HG03378 (cell line): ENCODE data around the gene PRKD1.
"Not testable (repeated sequence)": the region's sequence is repeated elsewhere in the genome, so short reads cannot be mapped to it uniquely, and the experiment has no call there.

Experiments used
- ATAC-seq: cut with Tn5 transposase; IDR thresholded peaks from one replicate; pipeline ENCODE4 v1.9.1; 2021; ENCODE audit warnings: mild to moderate bottlenecking, moderate library complexity; ENCODE audit not compliant: unreplicated experiment

Gene PRKD1

DNA sequence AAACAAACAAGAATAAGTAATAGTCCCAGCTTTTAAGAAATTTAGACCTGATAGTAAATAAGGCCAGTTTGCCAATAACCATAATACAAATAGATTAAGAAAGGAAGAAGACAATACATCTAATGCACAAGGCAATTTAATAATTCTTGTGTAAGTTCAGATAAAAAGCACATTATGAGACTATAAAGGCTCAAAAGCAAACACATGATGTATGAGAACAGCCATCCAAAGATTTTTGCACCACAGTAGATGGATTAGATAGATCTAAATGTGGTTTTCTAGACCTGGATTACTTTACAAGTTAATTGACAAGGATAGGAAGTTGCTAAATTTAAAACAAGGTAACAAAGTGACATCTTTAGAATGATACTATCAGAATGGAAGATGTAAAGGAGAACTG is 125.4 kb downstream of the PRKD1 start:
- no peak for ATAC-seq

DNA sequence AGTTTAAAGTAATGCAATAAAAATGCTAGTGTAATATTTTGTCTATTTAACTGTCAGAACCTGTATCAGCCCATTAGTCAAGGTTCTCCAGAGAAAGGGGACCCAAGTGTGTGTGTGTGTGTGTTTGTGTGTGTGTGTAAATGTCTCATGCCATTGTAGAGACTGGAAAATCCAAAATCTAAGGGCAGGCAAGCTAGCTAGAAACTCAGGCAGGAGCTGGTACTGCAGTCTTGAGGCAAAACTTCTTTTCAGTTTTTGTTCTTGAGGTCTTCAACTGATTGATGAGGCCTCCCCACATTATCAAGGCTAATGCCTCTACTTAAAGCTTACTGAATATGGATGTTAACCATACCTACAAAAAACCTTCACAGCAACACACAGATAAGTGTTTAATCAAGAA is 126.7 kb downstream of the PRKD1 start:
- ATAC-seq, result no peak

DNA sequence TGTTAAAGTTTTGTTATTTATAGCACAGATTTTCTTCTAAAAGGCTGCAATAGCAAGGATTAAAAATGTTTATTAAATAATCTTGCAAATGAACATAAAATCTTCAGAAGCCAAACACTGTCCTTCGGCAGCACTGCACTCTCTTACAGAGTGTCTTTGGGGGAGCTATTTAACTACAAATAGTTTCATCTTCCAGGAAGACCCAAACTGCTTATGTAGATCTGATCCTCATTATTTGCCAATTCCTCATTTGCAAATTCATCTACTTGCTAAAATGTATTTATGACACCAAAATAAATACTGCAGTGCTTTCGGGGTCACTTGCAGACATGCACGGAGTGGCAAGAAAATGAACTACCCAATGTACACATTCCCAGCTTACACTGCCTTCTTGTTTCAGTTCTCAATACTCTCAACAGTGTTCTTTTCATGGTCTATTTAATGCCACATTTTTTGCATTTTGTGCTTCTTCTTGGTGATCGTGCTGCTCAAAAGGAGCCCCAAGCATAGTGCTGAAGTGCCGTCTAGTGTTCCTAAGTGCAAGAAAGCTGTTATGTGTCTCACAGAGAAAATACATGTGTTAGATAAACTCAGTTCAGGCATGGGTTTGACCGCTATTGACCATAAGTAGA is 128.1 kb downstream of the PRKD1 start:
- peak; percentile 81 for ATAC-seq

DNA sequence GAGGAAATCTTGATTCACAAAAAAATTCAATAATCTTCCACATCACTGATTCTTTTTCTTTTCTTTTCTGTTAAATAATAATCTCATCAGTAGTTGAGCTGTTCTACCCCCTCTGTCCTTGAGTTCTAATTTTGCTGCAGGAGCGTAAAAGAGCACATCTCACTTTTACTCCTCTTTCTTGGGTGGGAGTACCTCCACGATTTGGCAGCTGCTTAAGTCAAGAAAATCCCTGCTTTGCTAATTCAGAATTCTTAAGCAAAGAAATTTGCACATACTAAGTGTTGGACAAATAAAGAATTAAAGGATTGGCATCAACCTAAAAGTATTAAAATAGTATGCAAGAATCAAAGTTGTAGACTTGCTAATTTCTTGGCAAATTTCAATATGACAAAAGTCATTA is 128.8 kb downstream of the PRKD1 start:
- no peak for ATAC-seq

DNA sequence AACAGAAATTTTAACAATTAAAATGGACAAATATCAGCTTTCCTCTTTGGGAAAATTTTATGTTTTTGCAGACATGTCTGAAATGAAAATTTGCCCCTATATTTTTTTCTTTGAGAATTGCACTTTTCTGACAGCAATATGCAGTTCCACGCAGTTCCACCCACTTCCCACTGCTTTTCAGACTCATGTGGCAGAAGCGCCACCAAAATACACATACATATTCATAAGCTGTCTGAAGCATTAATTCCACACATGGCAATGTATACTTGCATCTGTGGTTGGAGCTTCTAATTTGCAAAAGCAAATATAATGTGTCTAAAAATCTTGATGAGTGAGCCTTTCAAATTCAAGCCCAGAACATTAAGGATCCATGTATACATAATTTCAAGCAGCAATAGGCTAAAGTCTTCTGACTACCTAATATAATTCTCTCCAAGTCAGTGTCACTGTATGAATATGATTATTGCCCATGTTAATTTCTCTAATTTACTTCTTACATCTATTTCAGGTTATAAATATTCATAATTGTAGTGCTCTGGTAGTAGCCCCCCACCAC is 129.5 kb downstream of the PRKD1 start:
- ATAC-seq, result no peak

DNA sequence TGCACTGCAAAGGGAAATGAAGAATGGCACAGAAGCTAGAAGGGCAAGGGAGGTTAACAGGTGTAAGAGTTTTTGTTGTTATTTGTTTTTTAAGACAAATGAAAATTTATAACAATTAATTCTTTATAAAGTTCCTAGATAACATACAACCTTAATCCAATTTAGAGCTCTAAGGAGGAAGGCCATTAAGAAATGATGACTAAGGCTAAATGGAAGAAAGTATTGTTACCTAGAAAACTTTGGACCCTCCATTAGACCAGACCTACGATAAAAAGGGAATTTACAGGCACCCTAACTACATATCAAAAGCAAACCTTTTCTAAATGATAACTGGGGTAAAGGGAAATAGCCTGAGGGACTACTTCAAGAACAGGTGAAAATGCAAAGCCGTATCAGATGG is 130.8 kb downstream of the PRKD1 start:
- ATAC-seq, result no peak

DNA sequence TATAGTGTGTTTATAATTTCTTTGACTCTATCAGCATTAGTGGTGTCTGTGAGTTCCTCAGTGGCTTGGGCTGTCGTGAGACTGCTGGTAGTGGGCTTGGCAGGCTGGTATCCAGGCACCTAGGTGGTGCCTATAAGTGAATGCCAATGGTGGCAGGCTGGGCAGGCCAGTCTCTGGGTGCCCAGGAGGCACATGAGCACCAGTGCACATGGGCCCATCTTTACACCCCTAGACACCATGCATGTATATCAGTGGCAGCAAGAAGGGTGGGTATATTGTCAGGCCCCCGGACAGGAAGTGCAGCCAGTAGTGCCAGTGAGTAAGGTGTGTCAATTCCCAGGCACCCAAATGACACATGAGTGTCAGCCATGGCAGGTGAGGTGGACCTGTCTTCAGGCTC is 138.2 kb downstream of the PRKD1 start:
- no peak for ATAC-seq

DNA sequence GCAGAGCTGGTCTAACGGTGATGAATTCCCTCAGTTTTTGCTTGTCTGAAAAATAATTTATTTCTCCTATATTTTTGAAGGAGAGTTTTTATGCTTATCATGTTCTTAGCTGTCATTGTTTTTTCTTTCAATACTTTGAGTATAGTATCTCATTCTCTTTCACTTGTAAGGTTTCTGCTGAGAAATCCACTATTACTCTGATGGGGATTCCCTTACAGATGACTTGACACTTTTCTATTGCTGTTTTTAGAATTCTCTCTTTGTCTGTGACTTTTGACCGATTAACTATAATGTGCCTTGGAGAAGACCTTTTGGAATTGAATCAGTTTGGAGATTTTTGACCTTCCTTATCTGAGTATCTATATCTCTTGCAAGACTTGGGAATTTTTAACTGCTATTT is 139.6 kb downstream of the PRKD1 start:
- ATAC-seq, result no peak

DNA sequence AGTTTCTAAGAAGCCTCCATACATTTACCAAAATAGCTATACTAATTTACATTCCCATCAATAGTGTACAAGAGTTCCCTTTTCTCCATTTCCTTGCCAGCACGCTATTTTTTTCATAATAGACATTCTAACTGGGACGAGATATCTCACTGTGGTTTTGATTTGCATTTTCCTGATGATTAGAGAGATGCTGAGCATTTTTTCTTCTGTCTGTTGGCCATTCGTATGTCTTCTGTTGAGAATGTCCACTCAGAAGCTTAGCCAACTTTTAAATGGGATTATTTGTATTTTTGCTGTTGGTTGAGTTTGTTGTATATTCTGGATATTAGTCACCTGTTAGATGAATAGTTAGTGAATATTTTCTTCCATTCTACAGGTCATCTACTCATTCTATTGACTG is 144.1 kb downstream of the PRKD1 start:
- no peak for ATAC-seq

DNA sequence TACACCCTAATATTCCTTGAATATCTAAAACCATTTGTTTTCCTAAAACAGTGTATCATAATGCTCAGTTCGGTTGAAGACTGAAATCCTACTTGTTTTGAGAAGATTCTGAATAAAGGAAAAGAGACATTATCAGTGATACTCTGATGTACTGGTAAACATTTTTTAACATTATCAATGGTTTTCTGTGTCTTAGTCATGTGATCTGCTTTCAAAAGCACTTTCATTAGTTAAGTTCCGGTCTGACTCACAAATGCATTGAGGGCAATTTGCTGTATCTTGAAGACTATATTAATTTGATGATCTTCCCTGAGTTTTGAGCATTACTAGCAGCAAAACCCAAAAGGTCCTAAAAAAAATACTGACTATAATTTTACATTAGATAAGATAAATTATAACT is 145.6 kb downstream of the PRKD1 start:
- ATAC-seq, result no peak

DNA sequence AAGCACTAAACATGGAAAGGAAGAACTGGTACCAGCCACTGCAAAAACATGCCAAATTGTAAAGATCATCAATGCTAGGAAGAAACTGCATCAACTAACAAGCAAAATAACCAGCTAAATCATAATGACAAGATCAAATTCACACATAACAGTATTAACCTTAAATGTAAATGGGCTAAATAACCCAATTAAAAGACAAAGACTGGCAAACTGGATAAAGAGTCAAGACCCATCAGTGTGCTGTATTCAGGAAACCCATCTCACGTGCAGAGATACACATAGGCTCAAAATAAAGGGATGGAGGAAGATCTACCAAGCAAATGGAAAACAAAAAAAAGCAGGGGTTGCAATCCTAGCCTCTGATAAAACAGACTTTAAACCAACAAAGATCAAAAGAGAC is 150.5 kb downstream of the PRKD1 start:
- not testable (repeated sequence) for ATAC-seq

DNA sequence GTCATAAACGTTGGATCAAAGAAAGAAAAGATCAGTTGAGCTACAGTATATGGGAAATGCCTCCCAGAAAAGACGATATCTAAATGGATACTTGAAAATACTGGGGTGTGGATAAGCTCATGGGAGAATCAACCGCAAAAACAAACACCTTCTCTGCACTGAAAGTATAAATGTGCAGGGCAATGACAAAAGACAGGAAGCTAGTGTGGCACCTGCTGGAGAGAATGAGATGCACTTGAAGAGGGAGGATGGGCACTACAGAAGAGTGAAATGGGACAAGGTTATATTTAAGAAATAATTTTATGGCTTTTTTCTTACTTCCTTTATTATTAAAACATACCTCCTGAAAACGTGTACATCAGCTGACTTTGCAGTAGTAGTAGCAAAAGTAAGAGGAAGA is 153.7 kb downstream of the PRKD1 start:
- ATAC-seq, result no peak

DNA sequence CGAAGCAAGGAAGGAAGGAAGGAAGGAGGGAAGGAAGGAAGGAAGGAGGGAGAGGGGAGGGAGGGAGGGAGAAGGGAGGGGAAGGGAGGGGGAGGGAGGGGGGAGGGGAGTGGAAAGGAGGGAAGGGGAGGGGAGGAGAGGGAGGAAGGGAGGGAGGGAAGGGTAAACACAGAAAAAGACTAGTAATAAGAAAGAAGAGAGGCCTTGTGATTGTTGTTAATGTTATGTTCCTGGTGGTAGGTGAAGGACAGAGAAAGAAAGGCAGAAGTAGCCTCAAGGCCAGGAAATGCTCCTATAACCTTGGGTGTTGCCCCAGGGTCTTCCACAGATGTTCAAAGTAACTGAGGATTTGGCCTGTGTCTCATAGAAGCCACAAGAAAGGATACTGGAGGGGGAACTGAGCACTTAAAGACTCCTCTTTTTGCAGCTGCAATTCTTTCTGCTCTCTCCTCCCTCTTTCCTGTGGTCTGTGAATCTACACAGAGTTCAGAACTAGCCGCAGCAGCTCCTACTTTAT is 164.2 kb downstream of the PRKD1 start:
- ATAC-seq, result no peak

DNA sequence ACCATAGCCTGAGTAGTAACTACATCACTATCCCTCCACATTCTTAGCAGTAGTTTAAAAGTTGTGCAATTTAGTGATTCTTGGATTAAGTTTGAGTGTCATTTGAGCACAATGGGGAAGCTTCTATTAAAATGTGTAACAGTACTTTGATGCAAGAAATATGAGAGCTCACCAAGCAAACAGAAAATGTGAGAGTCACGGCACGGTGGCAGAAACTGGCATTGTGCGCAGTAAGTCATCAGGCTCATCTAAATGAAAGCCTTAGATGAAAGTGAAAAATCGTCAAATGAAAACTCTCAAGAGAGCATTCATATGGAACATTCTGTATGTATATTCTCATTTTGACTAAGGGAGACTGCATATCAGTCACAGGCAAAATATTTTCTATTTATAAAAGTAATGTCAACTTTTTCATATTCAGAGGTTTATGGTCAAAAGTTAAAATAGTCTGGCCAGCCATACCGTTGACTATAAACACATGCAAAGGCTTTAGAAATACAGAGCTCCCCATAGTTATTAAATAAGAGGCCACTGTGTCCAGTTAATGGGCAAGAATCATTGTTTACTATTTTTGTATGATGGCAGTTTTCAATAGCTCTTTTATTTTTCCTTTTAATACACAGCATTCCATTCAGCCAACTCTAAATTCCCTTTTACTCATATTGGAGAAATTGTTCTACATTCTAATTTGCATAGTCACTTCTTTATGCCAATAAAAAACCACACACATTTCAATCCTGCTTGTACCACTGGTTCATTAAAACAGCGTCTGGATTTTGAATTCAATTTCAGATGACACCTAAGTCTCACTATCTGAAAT is 167.9 kb downstream of the PRKD1 start:
- ATAC-seq, result peak; percentile 98

DNA sequence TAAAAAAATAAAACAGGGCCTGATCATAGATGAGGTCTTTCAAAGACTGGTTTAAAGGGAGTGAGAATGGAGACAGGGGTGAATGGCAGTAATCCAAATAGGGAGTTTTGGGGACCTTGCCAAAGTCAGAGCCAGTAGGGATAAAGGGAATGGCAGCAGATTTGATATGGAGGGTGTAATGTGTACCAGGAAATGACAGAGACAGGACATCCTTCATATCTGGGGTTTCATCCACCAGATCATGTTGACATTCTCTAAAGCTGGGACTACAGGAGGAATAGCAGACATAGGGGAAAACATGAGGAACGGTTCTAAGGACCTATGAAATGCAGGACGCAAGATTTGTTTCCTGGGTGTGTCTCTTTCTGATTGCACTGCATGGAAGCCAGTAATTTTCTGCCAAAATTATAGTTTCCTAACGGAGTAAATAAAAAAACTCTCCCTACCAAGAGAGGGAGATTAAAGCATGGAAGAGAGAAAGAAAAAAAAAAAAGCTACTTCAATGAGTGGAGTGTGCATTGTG is 169.9 kb downstream of the PRKD1 start:
- ATAC-seq, result no peak

DNA sequence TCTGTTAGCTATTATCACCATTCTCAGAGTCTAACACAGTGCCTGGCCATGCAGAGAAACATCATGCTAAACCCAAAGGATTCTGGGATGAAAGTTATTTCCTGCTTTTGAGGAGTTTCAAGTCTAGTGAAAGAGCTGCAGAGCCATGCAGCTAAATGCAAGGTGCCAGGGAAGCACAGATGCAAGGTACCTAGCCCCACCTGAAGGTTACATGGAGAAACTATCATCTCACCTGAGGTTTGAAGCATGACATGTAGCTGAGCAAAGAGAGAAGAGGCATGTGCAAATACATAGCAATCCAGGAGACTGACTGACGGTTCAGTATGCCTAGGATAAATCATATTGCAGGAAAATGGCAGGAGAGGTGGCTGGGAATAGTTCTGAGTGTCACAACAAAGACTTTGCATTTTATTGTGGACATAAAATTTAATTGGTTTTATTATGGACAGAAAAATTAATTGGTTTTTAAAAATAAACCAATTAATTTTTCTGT is 170.4 kb downstream of the PRKD1 start:
- ATAC-seq, result no peak

DNA sequence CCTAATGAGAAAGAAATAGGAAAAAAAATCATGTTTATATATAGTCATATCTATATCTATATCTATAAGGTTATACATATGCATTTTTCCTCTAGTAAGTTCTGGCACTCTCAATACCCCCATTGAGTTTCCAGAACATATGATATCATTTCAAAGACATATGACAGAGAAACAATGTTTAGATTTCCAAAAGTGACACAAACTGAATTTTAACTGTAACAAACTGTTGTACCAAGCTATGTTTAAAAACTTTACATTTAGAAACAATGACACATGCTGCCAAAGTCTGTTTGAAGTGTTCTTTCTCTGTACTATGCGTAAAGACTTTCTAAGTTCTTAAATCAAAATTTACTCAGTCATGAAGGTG is 171.6 kb downstream of the PRKD1 start:
- ATAC-seq, result no peak

DNA sequence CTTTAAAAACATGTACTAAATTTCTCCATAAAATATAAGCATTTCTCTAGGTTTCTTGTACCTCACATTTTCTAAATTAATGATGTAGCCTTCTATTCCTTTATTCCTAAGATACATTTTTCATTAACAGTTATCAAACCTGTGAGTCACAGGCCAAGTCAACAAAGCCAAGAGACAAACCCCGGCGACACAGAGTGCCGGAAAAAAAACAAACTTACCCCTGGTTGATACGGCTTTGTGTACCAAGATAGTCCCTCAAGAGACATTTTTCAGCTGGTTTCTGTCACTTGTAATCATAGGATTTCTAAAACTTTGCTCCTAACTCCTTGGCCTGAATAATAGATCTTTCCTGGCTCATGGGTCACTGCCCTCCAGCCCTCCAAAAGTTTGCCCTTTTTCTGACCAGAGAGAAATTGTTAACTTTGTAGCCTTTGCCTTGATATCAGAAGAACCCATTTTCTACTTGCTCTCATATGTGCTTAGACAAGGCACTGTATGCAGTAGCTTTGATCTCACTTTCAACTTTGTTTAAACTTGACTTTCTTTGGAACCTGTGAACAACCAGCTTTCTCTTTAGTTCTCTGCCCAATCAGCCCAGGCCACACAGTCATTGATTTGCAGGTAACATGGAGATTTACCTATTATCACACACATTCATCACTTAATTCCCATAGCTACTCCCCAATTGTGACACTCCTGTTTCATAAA is 172.2 kb downstream of the PRKD1 start:
- no peak for ATAC-seq

DNA sequence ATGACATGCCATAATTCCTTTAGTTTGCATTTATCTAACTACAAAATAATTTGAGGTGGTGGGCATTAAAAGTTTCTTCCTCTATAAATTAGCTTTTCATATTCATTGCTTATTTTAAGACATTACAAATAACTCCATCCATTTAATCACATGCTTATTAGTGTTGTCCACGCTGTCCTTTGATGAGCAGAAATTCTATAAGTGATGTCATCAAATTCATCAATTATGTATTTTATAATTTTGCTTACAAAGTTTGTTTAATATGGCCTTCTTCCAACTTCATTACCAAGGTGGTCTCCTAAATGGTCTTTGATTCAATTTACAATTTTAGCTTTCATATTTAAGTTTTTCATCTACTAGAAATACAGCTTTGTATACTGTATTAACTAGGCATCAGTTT is 173.5 kb downstream of the PRKD1 start:
- no peak for ATAC-seq

DNA sequence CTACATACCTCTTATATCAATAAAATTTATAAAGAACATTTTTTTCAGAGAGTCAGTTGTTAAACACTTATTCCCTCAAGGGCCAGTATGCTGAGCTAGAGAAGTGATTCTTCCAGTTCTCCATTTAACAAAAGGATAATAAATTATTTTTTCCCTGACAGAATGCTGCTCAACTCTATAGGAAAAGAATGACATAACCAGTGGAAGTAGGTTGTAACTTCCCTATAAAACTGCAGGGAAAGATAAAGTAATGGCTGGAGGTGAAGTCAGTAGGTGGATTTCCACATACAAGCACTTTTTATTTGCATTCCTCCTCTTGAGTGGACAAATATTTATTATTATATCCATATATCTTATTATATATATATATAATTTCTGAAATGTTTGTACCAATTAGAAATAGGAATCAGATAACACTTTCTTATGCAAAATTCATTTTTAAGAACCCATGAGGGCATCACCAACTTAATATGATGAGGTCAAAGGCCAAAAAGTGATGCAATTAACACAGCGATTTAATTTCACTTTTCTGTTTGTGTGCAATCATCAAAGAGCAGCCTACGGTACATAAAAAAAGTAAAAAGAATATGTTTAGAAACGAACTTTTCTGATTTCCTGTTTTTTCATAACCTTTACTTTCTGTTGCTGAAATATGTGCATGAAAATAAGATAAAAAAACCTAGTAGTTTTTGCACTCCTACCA is 175.3 kb downstream of the PRKD1 start:
- no peak for ATAC-seq

DNA sequence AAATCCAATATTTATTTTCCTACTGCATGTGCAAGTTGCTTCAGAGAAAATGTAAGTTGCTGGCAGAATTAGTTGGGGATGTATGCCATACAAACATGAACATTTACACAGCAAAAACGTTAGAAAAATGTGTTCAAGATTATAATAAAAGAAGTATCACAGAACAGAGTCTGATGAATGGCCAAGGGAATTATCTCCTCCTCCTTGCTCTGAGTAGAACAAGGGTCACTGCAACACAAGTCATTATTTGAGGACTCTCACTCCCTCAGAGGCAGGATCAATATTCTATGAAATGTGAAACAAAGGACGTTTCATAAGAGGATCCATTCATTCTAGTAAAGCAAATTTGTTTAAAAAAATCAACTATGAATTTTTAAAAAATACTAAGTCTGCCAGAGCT is 177.8 kb downstream of the PRKD1 start:
- ATAC-seq, result no peak
